Endothelial cell of umbilical vein (primary cell): ENCODE measurements around the gene FAAH.

Experiments
- MYC ChIP-seq: IDR thresholded peaks from one replicate; pipeline ENCODE4 v1.6.1; 2011; ENCODE audit warnings: mild to moderate bottlenecking, low read depth, low read length
- TF ChIP-seq, protein P1 (sequence below), 2 donors: IDR thresholded peaks; 1 replicate in 1 of 2; 2 replicates in 1 of 2; pipeline ENCODE4 v1.5.1; 2011; ENCODE audit warnings: low read length in 2 of 2, mild to moderate bottlenecking in 2 of 2, moderate library complexity in 2 of 2, control low read depth in 1 of 2, inconsistent platforms in 1 of 2, low read depth in 1 of 2; ENCODE audit not compliant: insufficient read depth in 1 of 2; ENCODE audit errors: extremely low read depth in 1 of 2

DNA sequence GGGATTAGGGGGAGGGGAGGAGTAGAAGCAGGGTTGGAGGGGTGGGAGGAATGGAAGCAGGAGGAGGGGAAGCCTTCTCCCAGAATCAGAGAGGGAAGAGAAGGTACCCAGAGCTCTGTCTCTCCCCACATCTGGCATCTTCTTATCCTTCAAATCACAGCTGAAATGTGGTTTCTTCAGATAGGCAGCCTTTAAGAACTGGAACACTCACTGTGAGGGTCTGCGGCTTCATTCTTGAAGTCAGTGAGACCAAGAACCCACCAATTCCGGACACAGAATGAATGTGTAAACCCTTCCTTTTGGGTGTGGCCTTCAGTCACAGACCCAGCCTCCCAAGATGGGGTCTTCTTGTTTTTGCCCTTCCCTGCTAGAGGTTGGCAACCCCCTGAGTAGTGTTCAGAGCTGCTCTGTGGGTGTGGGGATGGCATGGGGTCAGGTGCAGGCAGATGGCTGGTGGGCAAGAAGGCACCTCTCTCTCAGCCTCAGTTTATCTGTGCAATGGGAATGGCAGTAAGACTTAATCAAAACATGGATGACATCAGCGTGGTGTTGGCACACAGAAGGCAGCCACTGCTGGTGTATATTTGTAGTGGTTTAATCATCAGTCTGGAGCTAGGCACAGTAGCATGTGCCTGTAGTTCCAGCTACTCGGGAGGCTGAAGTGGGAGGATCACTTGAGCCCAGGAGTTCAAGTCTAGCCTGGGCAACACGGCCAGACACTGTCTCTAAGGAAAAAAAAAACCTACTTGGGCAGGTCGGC, 7.2 kb downstream of the FAAH start:
- TF ChIP-seq, protein P1, sequence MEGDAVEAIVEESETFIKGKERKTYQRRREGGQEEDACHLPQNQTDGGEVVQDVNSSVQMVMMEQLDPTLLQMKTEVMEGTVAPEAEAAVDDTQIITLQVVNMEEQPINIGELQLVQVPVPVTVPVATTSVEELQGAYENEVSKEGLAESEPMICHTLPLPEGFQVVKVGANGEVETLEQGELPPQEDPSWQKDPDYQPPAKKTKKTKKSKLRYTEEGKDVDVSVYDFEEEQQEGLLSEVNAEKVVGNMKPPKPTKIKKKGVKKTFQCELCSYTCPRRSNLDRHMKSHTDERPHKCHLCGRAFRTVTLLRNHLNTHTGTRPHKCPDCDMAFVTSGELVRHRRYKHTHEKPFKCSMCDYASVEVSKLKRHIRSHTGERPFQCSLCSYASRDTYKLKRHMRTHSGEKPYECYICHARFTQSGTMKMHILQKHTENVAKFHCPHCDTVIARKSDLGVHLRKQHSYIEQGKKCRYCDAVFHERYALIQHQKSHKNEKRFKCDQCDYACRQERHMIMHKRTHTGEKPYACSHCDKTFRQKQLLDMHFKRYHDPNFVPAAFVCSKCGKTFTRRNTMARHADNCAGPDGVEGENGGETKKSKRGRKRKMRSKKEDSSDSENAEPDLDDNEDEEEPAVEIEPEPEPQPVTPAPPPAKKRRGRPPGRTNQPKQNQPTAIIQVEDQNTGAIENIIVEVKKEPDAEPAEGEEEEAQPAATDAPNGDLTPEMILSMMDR (IDR thresholded peaks at IDR 0.05; ENCODE audit: extremely low read depth in 1 of 2, insufficient read depth in 1 of 2, low read depth in 1 of 2, low read length in 2 of 2) = no peak
- no peak for TF ChIP-seq MYC
